ENCODE results near the gene ZDBF2. TPM values are rescaled to one million over a fixed set of nuclear protein-coding genes. Genes with fewer than 3 reads are reported as not detected.

The ZDBF2 gene
- total and polyA plus RNA-seq, 2 of the 8 experiments (the other 6 are each of a cell fraction or from before 2014, with no cell fraction given): 1.5 to 17.2 TPM

GRCh38 chr2:206275312-206276055, 1.0 kb downstream of the ZDBF2 start:
- Histone ChIP-seq H2BK5ac (ENCODE audit: low read depth, low read length) (0 out of 2 replicates have a peak overlapping the region, but pooled peaks have one; percentile 18), H2BK15ac (ENCODE audit: low read length) (no peak overlapping the region), H3K36me3 (ENCODE audit: control insufficient read depth in 2 of 4, insufficient read depth in 4 of 4, low read length in 3 of 4) (peaks cover 0 to 3% (median 0%) of the 10 kb centered on the region in 4 experiments; a peak in 1 of 8 replicates), H3K9me3 (ENCODE audit: insufficient read depth in 2 of 2, low read depth in 1 of 2, low read length in 1 of 2) (no peaks in the 10 kb centered on the region), H3K18ac (ENCODE audit: extremely low read depth, low read length) (peak overlapping the region; percentile 53; the same call in 1 of the 2 replicates), H2AK5ac (ENCODE audit: low read depth, low read length) (no peak overlapping the region), H3K9ac (replicated peaks in 1 of 4; ENCODE audit: extremely low read depth in 1 of 4, low read depth in 3 of 4, low read length in 3 of 4) (peak overlapping the region; percentile 10 to 34 (median 28); a peak in 6 of 7 replicates), H2BK20ac (ENCODE audit: low read length) (no peak overlapping the region), H3K27ac (ENCODE audit: low read depth, low read length) (no peak overlapping the region), H3K56ac (replicated peaks; ENCODE audit: insufficient read length, low read depth, low read length) (no peak overlapping the region), H3K4me1 (replicated peaks in 1 of 4; ENCODE audit: control insufficient read depth in 3 of 4, insufficient read depth in 4 of 4, low read length in 3 of 4) (peaks cover 0 to 4% (median 1%) of the 10 kb centered on the region in 4 experiments; a peak in 2 of 7 replicates), H2BK120ac (replicated peaks; ENCODE audit: low read depth, low read length) (no peak overlapping the region), H4K8ac (ENCODE audit: extremely low read depth, insufficient read depth, low read length) (no peak overlapping the region; the same call in 1 of the 2 replicates), H4K20me1 (replicated peaks in 1 of 2; ENCODE audit: control insufficient read depth in 1 of 2, insufficient read depth in 2 of 2, low read length in 2 of 2) (no peaks in the 10 kb centered on the region), H4K5ac (ENCODE audit: insufficient read length, low read depth, low read length) (no peak overlapping the region), H3K4me2 (ENCODE audit: insufficient read depth in 1 of 2, low read depth in 2 of 2, low read length in 2 of 2) (peak overlapping the region; percentile 78 to 92), H3K14ac (ENCODE audit: insufficient read length) (no peak overlapping the region), H3K4ac (replicated peaks; ENCODE audit: insufficient read length, low read depth, low read length) (no peak overlapping the region), H3K27me3 (replicated peaks in 1 of 4; ENCODE audit: control insufficient read depth in 3 of 4, extremely low read depth in 1 of 4, insufficient read depth in 3 of 4, low read length in 3 of 4) (peaks cover 23 to 38% (median 31%) of the 10 kb centered on the region in 4 experiments), H3K23me2 (ENCODE audit: low read depth, low read length) (peaks cover 3% of the 10 kb centered on the region), H3K23ac (ENCODE audit: insufficient read length) (no peak overlapping the region), H4K91ac (replicated peaks; ENCODE audit: insufficient read length, low read length) (no peak overlapping the region), H2BK12ac (ENCODE audit: low read depth, low read length) (no peak overlapping the region; the same call in 1 of the 2 replicates), H3K79me1 (ENCODE audit: low read depth, low read length) (no peaks in the 10 kb centered on the region), H3K4me3 (ENCODE audit: extremely low read depth in 1 of 4, insufficient read depth in 2 of 4, low read depth in 3 of 4, low read length in 4 of 4) (peak overlapping the region; percentile 81 to 87 (median 86)), H2AFZ (ENCODE audit: low read length) (peak overlapping the region; percentile 66; the same call in 1 of the 2 replicates), H3K79me2 (ENCODE audit: control insufficient read depth in 1 of 2, insufficient read depth in 2 of 2, low read length in 2 of 2) (peaks cover 0 to 38% of the 10 kb centered on the region in 2 experiments; a peak in 2 of 4 replicates)
- FAIRE-seq (peak; percentile 13), DNase-seq (ENCODE audit: low read depth in 1 of 2, low spot score in 2 of 2) (no peak)
- CTCF ChIA-PET (ENCODE audit: partially characterized antibody): interaction anchor here (0.7 to 1.3 kb wide), 3 partner anchors 9 to 248 kb away, joined by 3 to 4 read pairs (median 3); no protein-coding TSS in a partner anchor
- 1% methylated on average over 21 of the region's 23 CpGs; no CpG with 5 or more reads in 1 of the 2 experiments for WGBS, 2 experiments (ENCODE audit: extremely low coverage in 1 of 2, insufficient coverage in 1 of 2, insufficient read length in 1 of 2, insufficient replicate concordance in 2 of 2, low coverage in 1 of 2, low lambda C conversion rate in 2 of 2, missing lambda C conversion rate in 1 of 2)
- POLR2A ChIA-PET (ENCODE audit: partially characterized antibody): interaction anchor here (1.2 to 1.3 kb wide), 2 partner anchors 21 to 115 kb away, joined by 3 to 6 read pairs; partner anchors contain the start of gene EEF1B2
- TF ChIP-seq SRF (IDR thresholded peaks at IDR 0.05; ENCODE audit: low read depth, low read length) (no peak), BACH1 (IDR thresholded peaks at IDR 0.05; ENCODE audit: low read length) (no peak), SUZ12 (IDR thresholded peaks at IDR 0.05; ENCODE audit: low read length) (no peak), CTBP2 (IDR thresholded peaks at IDR 0.05; ENCODE audit: borderline replicate concordance, insufficient read depth, insufficient read length, low read length) (peak; percentile 12), RNF2 (IDR thresholded peaks at IDR 0.05; ENCODE audit: borderline replicate concordance, low read depth, low read length, missing control alignments, poor library complexity, severe bottlenecking) (peak; percentile 52), KDM4A (IDR thresholded peaks at IDR 0.05; ENCODE audit: low read depth, low read length, severe bottlenecking) (no peak), ZNF274 (IDR thresholded peaks at IDR 0.05; ENCODE audit: borderline replicate concordance, extremely low read depth, low read length) (no peak), PHF8 (conservative IDR thresholded peaks at IDR 0.05; ENCODE audit: low read depth, low read length) (no peak), MAFK (IDR thresholded peaks at IDR 0.05; ENCODE audit: low read depth, low read length) (no peak), SP2 (IDR thresholded peaks at IDR 0.05; ENCODE audit: low read length) (no peak), CBX5 (IDR thresholded peaks at IDR 0.05; ENCODE audit: low read depth, low read length) (no peak)

All from H1 (cell line).